ENCODE data around the gene BHLHA15.

DNA sequence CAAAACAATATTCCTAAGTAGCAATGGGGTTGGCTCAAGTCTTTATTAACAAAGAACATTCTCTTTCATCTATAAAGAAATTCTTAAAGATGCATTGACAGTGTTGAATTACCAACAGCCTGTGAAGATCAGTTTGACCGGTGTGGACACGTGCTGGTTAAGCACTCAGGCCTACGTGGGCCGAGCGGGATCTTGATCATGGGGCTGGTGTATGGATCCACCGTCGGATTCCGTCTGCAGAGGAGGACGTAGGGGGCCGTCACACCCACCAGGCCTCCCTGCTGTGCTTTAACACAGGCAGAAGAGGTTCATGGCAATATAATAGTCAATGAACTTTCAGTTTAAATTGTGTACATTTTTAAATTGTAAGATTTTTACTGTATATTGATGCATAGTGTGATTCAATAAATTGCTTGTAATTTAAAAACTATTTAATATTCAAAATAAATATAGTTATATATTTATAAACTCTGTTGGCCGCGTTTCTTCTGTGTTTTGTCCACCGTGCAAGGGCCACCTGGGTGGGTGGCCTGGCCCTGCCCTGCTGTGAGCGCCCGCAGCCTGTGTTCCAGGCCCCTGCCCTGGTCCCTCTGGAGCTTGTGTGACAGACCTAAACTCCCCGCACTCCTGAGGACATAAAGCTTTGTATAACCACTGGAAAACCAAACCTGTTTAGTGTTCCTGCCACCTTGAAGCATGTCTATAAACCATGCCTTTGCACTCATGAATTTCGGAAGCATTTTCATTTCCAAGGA, 1.9 kb upstream of the BHLHA15 start:
- TF ChIP-seq, protein P1, sequence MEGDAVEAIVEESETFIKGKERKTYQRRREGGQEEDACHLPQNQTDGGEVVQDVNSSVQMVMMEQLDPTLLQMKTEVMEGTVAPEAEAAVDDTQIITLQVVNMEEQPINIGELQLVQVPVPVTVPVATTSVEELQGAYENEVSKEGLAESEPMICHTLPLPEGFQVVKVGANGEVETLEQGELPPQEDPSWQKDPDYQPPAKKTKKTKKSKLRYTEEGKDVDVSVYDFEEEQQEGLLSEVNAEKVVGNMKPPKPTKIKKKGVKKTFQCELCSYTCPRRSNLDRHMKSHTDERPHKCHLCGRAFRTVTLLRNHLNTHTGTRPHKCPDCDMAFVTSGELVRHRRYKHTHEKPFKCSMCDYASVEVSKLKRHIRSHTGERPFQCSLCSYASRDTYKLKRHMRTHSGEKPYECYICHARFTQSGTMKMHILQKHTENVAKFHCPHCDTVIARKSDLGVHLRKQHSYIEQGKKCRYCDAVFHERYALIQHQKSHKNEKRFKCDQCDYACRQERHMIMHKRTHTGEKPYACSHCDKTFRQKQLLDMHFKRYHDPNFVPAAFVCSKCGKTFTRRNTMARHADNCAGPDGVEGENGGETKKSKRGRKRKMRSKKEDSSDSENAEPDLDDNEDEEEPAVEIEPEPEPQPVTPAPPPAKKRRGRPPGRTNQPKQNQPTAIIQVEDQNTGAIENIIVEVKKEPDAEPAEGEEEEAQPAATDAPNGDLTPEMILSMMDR (IDR thresholded peaks at IDR 0.05), result no peak
- TF ChIP-seq POLR2A (IDR thresholded peaks at IDR 0.05), result no peak

Measured in body of pancreas (tissue), 4 donors.